Stimulated activated CD8-positive, alpha-beta memory T cell treated with anti-CD3 and anti-CD28 coated beads, Interleukin-7, amount 100 ng/mL, for 24 hours (primary cell): ENCODE results near the gene RAB11FIP3.
"Not testable (repeated sequence)": the region's sequence is repeated elsewhere in the genome, so short reads cannot be mapped to it uniquely, and the experiment has no call there.

Experiments
- DNase-seq: peaks from one replicate; pipeline ENCODE4 v3.0.0-alpha.2; 2020; ENCODE audit warnings: low read depth

Gene RAB11FIP3, protein sequence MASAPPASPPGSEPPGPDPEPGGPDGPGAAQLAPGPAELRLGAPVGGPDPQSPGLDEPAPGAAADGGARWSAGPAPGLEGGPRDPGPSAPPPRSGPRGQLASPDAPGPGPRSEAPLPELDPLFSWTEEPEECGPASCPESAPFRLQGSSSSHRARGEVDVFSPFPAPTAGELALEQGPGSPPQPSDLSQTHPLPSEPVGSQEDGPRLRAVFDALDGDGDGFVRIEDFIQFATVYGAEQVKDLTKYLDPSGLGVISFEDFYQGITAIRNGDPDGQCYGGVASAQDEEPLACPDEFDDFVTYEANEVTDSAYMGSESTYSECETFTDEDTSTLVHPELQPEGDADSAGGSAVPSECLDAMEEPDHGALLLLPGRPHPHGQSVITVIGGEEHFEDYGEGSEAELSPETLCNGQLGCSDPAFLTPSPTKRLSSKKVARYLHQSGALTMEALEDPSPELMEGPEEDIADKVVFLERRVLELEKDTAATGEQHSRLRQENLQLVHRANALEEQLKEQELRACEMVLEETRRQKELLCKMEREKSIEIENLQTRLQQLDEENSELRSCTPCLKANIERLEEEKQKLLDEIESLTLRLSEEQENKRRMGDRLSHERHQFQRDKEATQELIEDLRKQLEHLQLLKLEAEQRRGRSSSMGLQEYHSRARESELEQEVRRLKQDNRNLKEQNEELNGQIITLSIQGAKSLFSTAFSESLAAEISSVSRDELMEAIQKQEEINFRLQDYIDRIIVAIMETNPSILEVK

DNA sequence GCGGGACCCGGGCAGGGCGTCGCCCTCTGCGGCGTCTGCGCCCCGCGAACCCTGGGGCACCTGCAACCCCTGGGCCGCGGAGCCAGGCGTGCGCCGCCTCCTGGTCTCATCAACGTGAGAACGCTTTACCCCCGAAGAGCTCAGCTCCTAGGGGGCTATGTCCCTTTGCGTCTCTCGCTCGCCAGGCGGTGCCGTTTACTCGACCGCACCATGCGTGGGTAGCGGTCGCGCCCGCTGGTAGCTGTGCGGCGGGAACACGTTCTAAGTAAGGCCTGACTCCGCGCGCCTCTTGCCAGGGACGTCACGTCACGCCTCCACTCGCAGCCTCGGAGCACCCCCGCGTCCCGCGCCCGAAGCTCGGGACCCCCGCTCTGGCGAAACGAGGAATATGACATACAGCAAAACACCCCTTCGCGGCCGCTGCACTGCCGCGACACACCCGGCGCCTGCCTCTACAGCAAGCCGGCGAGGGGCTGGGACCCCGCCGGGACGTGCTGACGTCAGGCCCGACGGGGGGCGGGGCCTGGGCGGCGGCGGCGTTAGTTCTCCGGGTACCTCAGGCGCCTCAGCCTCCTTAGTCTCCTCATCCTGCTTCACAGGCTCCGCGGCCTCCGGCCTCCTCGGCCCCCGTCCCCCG lies at the start of gene RAB11FIP3:
Gene RAB11FIP3, plus strand, starts transcription at position 568 of the 637 bp plus-strand sequence. CDS start 358 bp downstream, outside the sequence.
- peak; percentile 63 for DNase-seq

DNA sequence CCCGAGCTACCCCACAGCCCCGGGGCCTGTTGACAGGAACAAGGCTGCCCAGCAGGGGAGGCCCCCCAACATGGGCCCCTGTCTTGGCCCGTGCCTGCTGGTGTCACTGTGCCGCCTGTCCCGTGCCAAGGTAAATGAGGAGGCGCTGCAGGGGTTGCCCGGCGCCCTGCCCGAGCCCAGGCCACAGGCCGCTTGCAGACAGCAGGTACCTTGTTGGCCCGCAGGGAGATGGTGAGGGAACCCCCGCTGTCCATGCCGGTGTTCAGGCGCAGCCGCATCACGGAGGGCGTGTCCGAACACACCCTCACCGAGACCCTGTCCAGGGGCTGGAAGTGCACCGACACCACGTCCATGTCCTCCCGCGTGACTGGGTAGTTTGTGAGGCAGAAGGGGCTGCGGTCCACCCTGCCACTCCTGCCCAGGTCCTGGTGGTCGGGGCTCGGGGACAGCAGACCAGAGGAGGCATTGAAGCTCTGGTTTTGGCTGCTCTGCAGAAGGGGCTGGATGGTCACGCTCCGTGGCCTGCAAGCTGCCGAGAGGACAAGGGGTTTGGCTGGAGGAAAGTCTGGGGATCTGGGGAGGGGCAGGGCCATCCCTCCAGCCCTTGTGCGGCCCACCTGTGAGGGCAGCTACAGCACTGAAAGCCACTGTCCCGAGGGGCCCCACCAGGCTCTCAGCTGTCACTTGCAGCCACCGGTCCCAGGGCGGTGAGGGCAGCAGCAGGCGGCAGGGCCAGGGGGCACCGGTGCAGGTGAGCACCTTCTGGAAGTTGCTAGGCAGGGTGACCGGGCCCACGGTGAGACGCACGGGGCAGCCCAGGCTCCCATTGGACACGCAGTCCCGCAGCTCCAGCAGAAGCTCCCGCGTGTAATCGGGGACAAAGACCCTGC lies 49.3 kb upstream of the RAB11FIP3 start:
- no peak for DNase-seq

DNA sequence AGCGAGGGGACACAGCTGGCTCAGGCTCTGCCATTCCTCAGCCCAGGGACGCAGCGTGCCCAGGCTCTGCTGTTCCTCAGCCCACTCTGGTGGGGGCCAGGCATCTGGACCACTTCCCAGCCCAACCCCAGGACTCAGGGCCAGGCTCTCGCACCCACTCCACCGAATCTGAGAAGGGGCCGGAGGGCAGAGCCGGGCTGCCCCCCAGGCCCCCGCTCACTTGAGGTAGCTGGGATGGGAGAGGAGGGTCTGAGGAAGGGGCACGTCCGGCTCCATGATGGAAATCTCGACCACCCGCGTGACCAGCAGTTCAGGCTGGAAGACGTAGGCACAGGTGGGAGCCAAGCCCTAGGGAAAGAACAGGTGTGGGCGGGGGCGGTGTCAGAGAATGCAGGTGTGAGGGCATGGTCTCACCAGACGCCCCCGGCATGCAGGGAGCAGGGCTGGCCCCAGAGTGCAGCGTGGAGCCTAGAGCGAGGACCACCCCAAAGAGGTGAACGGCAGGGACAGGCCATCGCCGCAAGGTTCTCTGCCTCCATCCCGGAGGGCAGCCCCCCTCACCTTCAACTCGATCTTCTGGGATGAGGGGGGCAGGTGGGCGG lies 48.5 kb upstream of the RAB11FIP3 start:
- DNase-seq, result no peak

DNA sequence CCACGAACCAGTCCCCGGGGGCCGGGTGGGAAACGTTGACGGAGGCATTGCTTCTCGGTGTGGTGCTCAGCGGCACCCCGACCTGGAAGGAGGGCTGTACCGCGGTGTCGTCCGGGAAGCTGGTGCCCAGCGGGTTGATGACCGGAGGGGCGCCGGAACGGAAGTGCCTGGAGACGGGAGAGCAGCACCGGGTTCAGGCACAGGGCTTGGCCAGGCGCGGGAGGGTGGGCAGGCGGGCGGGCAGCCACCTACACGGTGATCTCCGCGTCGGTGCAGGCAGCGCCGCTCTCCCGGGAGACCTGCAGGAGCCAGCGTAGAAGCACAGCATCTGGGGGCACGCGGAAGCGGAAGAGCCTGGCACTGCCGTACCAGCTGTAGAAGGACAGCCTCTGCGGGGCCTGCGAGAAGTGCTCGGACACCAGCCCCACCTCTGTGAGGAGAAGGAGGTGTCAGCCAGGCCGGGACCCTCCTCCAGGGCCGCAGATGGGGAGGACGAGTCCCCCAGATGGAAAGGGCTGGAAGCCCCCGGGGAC lies 48.0 kb upstream of the RAB11FIP3 start:
- no peak for DNase-seq

DNA sequence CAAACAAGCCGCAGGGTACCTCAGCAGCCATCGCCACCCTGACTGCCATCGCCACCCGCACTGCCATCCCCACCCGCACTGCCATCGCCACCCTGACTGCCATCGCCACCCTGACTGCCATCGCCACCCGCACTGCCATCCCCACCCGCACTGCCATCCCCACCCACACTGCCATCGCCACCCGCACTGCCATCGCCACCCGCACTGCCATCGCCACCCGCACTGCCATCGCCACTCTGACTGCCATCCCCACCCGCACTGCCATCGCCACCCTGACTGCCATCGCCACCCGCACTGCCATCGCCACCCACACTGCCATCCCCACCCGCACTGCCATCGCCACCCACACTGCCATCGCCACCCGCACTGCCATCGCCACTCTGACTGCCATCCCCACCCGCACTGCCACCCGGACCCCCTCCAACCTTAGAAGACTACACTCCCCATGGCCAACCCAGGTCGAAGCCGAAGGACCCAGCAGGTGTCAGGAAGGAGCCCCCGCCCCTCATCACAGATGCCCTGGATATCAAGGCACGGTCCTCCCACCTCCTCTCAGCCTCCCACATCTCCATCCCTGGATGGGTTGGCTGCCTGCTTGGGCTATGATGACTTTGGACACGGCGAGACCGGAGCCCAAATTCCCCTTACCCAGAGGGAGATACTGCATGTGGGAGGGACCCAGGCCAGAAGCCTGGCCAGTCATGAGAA lies 47.2 kb upstream of the RAB11FIP3 start:
- not testable (repeated sequence) for DNase-seq

DNA sequence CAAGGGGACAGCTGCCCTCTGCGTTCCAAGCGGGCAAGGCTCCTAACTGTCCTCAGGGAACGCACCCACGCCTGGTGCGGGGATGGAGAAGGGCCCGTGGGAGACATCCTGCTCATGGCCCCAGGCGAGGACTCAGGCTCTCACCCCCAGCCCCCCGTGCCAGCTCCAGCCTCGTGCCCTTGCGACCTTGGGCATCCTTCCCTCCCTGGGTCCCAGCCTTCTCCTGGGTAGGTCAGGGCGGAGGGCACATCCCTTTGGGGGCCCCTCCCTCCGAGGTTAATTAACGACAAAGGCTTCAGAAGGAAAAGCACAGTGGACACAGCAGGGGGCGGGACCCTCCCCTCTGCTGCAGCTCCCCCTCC lies 46.6 kb upstream of the RAB11FIP3 start:
- DNase-seq, result no peak

DNA sequence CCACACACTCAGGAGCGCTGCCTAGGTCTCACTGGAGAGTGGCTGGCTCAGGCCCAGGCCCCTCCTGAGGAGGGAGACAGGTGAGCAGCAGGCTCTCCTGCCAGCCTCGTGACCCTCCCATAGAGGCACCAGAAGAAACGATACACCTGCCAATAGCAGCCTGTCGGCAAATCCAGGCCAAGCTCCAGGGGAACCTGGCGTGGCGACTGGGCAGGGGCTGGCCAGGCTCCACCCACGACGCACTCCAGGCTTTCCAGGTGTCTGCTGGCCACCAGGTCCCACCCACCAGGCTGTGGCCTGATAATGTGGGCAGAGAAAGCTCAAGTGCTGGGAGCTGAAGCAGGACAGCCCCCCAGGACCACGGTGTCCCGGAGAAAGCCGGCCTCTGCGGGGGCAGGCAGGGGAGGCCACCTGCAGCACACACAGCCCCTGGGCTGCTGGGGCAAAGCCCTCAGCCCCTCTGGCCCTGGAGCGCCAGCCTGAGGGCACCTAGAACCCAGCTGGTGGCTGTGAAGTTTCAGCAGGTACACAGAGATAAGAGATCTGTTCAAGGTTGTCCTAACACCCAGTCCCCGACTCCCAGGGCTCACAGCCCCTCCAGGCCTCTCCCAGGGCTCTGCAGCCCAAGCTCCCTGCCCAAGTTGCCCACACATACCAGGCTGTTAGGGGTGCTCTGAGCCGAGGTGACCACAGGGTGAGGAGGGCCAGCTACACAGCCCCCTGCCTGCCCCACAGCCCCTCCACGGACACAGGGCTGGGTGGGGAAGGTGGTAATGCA lies 46.1 kb upstream of the RAB11FIP3 start:
- no peak for DNase-seq

DNA sequence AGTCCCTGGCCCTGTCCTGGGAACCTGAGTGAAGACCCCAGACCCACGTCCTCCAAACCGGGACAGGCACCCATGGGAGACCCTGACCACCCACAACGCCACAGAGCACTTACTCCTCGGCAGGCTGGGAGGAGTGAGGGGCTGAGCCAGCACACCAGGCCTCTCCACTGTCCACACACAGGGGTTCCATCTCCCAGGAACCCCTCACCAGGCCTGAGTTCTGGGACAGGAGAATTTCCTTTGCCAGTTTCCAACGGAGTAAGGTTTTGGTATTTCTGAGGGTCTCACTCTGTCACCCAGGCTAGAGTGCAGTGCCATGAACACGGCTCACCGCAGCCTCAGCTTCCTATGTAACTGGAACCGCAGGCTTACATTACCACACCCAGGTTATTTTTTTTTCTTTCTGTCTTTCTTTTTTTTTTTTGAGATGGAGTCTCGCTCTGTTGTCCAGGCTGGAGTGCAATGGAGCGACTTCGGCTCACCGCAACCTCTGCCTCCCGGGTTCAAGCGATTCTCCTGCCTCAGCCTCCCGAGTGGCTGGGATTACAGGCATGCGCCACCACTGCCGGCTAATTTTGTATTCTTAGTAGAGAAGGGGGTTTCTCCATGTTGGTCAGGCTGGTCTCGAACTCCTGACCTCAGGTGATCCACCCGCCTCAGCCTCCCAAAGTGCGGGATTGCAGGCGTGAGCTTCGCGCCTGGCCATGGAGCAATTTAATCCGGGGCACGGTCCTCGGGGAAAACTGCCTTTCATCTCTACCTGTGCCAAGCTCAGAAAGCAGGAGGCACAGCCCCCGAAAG lies 45.3 kb upstream of the RAB11FIP3 start:
- DNase-seq, result no peak

DNA sequence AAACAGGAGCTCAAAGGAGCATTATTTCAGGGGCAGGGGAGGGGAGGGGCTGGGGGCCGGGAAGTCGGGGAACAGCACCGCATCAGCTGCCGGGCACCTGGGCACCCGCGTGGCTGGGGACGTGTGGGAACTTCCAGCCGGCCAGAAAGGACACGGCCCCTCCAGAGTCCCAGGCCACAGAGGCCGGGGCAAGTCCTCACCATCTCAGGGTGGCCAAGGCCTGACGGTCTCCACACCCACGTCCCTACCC lies 44.8 kb upstream of the RAB11FIP3 start:
- DNase-seq, result no peak

DNA sequence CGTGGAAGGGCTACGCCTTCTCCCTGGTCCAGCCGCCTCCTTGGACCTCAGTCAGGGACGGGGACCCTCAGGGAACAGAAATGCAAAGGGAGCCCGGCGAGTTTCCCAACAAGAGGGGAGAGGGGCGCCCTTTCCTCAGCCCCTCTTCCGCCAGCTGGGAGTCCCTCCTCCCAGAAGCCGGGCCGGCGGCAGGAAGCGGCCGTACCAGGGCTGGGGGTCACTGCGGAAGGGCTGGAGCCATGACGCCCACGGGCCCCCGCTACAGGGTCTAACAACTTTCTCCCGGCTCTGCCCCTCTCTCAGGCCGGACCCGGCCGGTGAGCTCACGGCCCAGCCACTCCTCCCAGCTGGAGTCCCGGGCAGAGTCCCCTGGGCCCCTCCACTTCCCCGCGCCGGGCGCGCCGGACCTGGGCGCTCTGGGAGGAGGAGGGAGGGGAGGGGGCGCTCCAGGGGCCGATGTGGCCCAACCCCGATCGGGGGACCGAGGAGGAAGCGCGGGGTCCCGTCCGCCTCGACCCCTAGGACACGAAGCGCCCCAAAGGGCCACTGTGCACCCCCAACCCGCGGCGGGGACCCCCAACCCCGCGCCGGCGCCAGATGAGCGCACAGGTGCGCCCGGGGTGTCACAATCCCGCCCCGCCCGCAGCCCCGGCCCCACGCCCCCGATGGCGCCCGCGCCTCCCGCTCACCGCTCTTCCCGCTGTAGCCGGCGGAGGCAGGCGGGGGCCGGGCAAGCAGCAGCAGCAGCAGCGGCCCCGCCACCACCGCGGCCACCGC lies 44.2 kb upstream of the RAB11FIP3 start:
- no peak for DNase-seq

DNA sequence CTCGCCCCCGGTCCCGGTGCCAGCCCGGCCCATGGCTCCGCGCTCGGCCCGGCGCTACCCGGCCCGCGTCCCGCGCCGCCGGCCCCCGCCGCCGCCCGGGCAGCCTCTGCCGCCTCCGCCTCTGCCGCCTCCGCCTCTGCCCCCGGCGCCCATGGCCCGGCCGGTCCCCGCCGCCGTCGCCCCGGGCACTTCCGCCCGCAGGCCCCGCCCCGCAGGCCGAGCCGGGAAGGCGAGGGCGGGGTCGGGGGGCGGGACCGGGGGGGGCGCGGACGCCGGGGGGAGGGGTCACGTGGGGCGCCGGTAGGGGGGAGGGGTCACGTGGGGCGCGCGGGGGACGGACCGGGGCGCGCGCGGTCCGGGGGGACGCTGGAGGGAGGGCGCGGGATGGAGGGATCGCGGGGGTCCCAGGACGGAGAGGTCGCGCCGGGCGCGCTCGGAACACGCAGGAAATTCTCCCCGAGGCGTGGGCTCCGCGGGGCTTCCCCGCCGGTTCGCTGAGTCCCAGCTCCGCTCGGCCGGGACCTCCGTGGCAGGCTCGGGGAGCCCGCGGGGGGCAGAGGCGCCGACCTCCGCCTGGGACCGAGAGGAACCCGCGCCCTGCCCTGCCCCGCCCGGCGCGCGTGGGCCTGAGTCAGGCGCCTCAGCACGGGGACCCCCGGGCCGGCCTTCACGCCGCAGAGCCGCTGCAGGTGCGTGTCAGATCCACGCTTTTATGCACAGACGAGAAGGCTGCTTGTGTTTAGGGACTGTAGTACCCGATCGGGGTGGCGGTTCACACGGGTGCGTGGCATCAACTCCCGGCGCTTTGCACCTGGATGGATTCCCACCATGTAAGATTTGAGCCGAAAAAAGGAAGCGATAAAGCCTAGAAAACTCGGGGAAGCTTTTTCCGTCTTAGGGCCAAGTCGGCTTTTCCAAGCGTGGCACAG lies 43.4 kb upstream of the RAB11FIP3 start, which contains the start of gene PGAP6:
Gene PGAP6, minus strand, starts transcription at position 190 of the 929 bp plus-strand sequence. Its CDS starts 157 bp downstream, at position 33.
- no peak for DNase-seq

DNA sequence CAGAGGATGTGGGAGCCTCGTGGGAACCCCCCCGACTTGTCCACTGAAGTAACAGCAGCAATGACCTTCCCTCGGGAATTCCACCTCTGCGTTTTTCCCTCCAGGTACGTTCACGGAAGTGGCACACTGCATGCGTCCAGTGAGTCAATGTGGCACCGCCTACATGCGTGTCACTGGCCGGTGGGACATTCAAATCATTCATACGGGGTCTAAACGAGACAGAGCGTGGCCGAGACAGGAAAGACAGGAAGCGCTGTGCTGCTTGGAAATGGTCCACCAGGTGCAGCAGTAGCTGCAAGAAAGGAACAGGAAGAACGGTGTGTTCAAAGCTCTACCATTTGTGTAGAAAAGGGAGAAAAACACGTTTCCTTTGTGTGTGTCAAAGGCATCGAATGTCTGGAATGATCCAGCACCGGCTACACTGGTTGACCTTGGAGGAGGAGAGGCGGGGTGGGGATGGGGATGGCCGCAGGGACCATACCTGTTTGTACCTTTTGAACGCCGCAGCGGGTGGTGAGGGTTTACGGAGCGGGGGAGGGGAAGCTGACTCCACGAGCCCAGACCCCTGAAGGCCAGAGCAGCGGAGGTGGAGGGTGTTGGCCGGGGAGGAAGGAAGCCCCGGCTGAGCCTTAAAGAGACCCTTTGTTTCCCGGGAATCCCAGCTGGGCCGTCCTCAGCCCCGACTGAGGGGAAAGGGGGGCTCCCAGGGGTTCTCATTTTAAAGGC lies 42.0 kb upstream of the RAB11FIP3 start:
- no peak for DNase-seq

DNA sequence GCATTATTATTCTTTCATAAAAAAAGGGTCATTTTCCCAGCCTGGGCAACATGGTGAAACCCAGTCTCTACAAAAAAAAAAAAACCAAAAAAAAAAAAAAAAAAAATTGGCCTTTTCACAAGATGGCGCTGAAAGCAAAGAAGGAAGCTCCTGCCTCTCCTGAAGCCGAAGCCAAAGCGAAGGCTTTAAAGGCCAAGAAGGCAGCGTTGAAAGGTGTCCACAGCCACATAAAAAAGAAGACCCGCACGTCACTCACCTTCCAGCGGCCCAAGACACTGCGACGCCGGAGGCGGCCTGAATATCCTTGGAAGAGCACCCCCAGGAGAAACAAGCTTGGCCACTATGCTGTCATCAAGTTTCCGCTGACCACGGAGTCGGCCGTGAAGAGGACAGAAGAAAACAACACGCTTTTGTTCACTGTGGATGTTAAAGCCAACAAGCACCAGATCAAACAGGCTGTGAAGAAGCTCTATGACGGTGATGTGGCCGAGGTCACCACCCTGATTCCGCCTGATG lies 38.8 kb upstream of the RAB11FIP3 start:
- DNase-seq, result no peak

DNA sequence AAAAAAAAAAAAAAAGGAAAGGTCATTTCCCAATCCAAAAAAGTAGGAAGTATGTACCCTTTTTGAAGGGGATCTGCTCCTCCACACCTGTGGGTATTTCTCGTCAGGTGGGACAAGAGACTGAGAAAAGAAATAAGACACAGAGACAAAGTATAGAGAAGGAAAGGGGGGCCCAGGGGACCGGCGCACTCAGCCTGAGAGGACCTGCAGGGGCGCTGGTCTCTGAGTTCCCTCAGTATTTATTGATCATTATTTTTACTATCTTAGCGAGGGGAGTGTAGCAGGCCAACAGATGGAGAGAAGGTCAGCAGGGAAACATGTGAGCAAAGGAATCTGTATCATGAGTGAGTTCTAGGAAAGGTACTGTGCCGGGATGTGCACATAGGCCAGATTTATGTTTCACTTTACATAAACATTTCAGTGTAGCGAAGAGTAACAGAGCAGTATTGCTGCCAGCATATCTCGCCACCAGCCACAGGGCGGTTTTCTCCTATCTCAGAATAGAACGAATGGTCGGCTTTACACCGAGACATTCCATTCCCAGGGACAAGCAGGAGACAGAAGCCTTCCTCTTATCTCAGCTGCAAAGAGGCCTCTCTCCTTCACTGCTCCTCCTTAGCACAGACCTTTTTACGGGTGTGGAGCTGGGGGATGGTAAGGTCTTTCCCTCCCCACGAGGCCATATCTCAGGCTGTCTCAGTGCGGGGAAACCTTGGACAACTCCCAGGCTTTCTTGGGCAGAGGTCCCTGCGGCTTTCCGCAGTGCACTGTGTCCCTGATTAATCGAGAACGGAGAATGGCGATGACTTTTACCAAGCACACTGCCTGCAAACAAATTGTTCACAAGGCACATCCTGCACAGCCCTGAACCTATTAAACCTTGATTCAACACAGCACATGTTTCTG lies 37.4 kb upstream of the RAB11FIP3 start:
- not testable (repeated sequence) for DNase-seq

DNA sequence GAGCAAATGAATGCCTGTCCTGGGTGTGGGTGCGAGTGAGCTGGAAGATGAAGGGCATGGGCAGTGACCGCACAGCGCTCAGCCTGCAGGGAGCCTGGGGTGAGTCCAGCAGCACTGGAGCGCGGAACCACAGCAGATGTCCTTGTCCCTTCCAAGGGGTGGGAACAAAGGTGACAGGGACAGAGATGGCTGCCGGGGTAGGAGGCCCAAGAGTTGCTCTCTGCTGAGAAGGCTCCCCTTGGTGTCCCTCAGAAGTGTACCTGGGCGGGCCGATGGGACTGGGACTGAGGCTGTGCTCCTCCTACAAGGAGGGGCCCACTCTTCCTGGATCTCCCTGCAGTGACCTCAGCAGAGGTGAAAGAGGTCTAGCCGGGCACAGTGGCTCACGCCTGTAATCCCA lies 36.1 kb upstream of the RAB11FIP3 start:
- DNase-seq, result no peak
